B cell (primary cell): ENCODE measurements around the gene ANTXR1. TPM values are rescaled to one million over a fixed set of nuclear protein-coding genes. Genes with fewer than 3 reads are reported as not detected.

Experiments used
- ATAC-seq: fragments of 200-7000 bp; cut with Tn5 transposase; one replicate; pipeline ENCODE4 v1.10.0; 2021; ENCODE audit warnings: low read depth, mild to moderate bottlenecking, moderate number of reproducible peaks, moderate library complexity
- CTCF ChIA-PET: fragments of 350-600 bp; sonication (Branson Sonifier 250); formaldehyde crosslinking; loops from one replicate; lab custom pipeline; 2021; ENCODE audit warnings: antibody characterized with exemption, inconsistent platforms; lab: Charles Lee
- POLR2A ChIA-PET: fragments of 350-600 bp; sonication (Branson Sonifier 250); formaldehyde crosslinking; loops from one replicate; lab custom pipeline; 2021; ENCODE audit warnings: antibody characterized with exemption; lab: Charles Lee
- DNase-seq: peaks from one replicate; pipeline ENCODE4 v3.0.0; 2013
- H2AFZ ChIP-seq: 2 replicates; pipeline ENCODE4 v1.6.1; 2012; ENCODE audit warnings: mild to moderate bottlenecking, low read depth, low read length; ENCODE audit not compliant: insufficient read depth, poor library complexity, severe bottlenecking
- H3K27ac ChIP-seq, 2 donors: 1 replicate in 1 of 2; 2 replicates in 1 of 2; pipeline ENCODE4 v1.5.1; 2012 to 2013; ENCODE audit warnings: low read length in 2 of 2, mild to moderate bottlenecking in 2 of 2, moderate library complexity in 1 of 2
- H3K27me3 ChIP-seq, 4 experiments: fragments of 200-600 bp in 1 of 4; sonication (generic) in 1 of 4; replicated peaks in 1 of 4; 1 replicate in 2 of 4; 2 replicates in 2 of 4; pipeline versions ENCODE4 v1.6.1 to v1.7.0; 2013 to 2016; ENCODE audit warnings: low read length in 3 of 4, mild to moderate bottlenecking in 2 of 4, mixed read lengths in 1 of 4, moderate library complexity in 1 of 4; ENCODE audit not compliant: insufficient read depth in 4 of 4, control insufficient read depth in 3 of 4; ENCODE audit errors: control extremely low read depth in 1 of 4
- H3K36me3 ChIP-seq, 2 experiments: replicated peaks in 1 of 2; 1 replicate in 1 of 2; 2 replicates in 1 of 2; pipeline versions ENCODE4 v1.6.1 to v1.7.1; 2013; ENCODE audit warnings: low read length in 1 of 2; ENCODE audit not compliant: insufficient read depth in 2 of 2, control insufficient read depth in 1 of 2; ENCODE audit errors: control extremely low read depth in 1 of 2, extremely low read depth in 1 of 2
- H3K4me1 ChIP-seq, 2 donors: fragments of 200-600 bp in 1 of 2; sonication (generic) in 1 of 2; 1 replicate in 1 of 2; 2 replicates in 1 of 2; pipeline versions ENCODE4 v1.5.1 to v1.6.1; 2013 to 2017; ENCODE audit warnings: low read length in 2 of 2; ENCODE audit not compliant: control insufficient read depth in 2 of 2, insufficient read depth in 2 of 2
- H3K4me2 ChIP-seq: replicated peaks from 2 replicates; pipeline ENCODE3; 2012; ENCODE audit warnings: mild to moderate bottlenecking, low read depth, low read length; ENCODE audit not compliant: poor library complexity, severe bottlenecking
- H3K4me3 ChIP-seq, 5 experiments: fragments of 200-600 bp in 1 of 5; sonication (generic) in 1 of 5; 1 replicate in 3 of 5; 2 replicates in 2 of 5; pipeline versions ENCODE4 v1.5.1 to v1.7.0; 2011 to 2016; ENCODE audit warnings: low read length in 4 of 5, mild to moderate bottlenecking in 4 of 5, low read depth in 2 of 5, control low read depth in 1 of 5, moderate library complexity in 1 of 5; ENCODE audit not compliant: insufficient read depth in 1 of 5; ENCODE audit errors: control extremely low read depth in 1 of 5, extremely low read depth in 1 of 5
- H3K79me2 ChIP-seq: fragments of 200-600 bp; sonication (generic); one replicate; pipeline ENCODE4 v1.6.0; 2016; ENCODE audit warnings: low read length; ENCODE audit not compliant: control insufficient read depth, insufficient read depth
- H3K9ac ChIP-seq: fragments of 200-600 bp; sonication (generic); 2 replicates; pipeline ENCODE4 v1.6.1; 2017; ENCODE audit warnings: mild to moderate bottlenecking, low read length, moderate library complexity
- H3K9me3 ChIP-seq, 3 donors: one replicate each; pipeline versions ENCODE4 v1.6.1 to v1.7.1; 2013; ENCODE audit warnings: low read length in 2 of 3; ENCODE audit not compliant: control insufficient read depth in 2 of 3, insufficient read depth in 1 of 3; ENCODE audit errors: control extremely low read depth in 1 of 3
- H4K20me1 ChIP-seq: 2 replicates; pipeline ENCODE4 v1.6.0; 2012; ENCODE audit warnings: mild to moderate bottlenecking, low read length; ENCODE audit not compliant: insufficient read depth, control insufficient read depth, poor library complexity, severe bottlenecking
- H3K27ac Mint-ChIP-seq: one replicate; pipeline ENCODE4 v1.8.0; 2021; ENCODE audit warnings: mixed read lengths
- H3K27me3 Mint-ChIP-seq: one replicate; pipeline ENCODE4 v1.8.0; 2021; ENCODE audit warnings: mixed read lengths
- H3K4me1 Mint-ChIP-seq: one replicate; pipeline ENCODE4 v1.8.0; 2021; ENCODE audit warnings: mixed read lengths
- H3K4me3 Mint-ChIP-seq: one replicate; pipeline ENCODE4 v1.8.0; 2021; ENCODE audit warnings: mixed read lengths
- H3K9me3 Mint-ChIP-seq: one replicate; pipeline ENCODE4 v1.8.0; 2022; ENCODE audit warnings: mixed read lengths; ENCODE audit not compliant: insufficient read depth
- CTCF ChIP-seq: fragments of 200-600 bp; IDR thresholded peaks from one replicate; pipeline ENCODE4 v1.8.0; 2022; ENCODE audit warnings: antibody characterized with exemption, mild to moderate bottlenecking
- EZH2 ChIP-seq: IDR thresholded peaks from 2 replicates; pipeline ENCODE4 v1.6.1; 2012; ENCODE audit warnings: borderline replicate concordance, low read depth, mild to moderate bottlenecking, moderate library complexity, low read length; ENCODE audit not compliant: insufficient read depth, poor library complexity, severe bottlenecking
- WGBS: methylation state at CpG from one replicate; pipeline ENCODE4 v1.1.5; 2013; ENCODE audit warnings: missing lambda C conversion rate; ENCODE audit not compliant: insufficient coverage; 5-methylcytosine and 5-hydroxymethylcytosine counted together
- intact Hi-C: fragments of 100-400 bp; cut with micrococcal nuclease; formaldehyde crosslinking; loops from one replicate; pipeline ENCODE4 v1.10.0; 2022
- polyA plus RNA-seq: library from polyadenylated mRNA; depleted of rRNA; stranded (reverse); fragments of >200 nt; gene quantifications from 2 replicates; pipeline ENCODE4 v1.2.3, GENCODE V29; 2012
- total RNA-seq, 2 donors: library from RNA; stranded (reverse); fragments of 120-200 nt in 1 of 2; gene quantifications; 1 replicate in 1 of 2; 2 replicates in 1 of 2; pipeline versions ENCODE4 v1.2.3 to v1.2.4, GENCODE V29; 2013 to 2022

The ANTXR1 gene
- total and polyA plus RNA-seq, 2 donors (not counting 1 experiment from before 2014, with no cell fraction given), result not detected

DNA sequence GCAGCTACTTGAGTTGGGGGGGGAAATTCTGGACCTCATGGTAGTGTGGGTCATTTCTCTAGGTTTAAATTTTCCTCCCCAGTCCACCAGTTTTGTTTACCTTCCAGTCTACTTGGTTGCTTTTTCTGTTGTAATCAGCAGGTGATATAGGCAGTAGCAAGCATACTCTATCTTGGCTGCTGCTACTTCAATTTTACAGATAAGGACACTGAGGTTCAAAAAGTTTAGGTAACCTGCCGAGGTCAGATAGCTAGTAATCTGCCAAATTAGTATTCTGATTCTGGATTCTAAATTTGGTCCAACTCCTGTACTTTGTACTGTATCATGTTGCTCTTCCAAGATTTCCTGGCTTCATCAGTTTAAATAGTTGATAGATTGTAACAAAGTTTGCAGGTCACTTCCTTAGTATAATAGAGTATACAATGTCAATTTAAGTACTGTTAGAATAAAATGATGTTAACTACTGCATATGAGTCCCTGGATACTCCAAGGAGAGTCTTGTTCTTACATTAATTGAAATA is 34.7 kb downstream of the ANTXR1 start:
- Histone ChIP-seq H3K27me3 (peaks cover 0 to 6% (median 0%) of the 10 kb centered on the region in 4 experiments), H2AFZ (no peak overlapping the region), H3K9ac (no peak overlapping the region), H3K36me3 (no peaks in the 10 kb centered on the region), H3K4me2 (no peak overlapping the region), H3K27ac (no peak overlapping the region), H3K4me1 (no peaks in the 10 kb centered on the region), H3K9me3 (no peaks in the 10 kb centered on the region), H3K79me2 (no peaks in the 10 kb centered on the region), H3K4me3 (no peak overlapping the region), H4K20me1 (no peaks in the 10 kb centered on the region)
- H3K9me3 Mint-ChIP-seq, result no peaks in the 10 kb centered on the region
- intact Hi-C loops, result no loop called here
- TF ChIP-seq CTCF (no peak), EZH2 (no peak)
- peaks cover 8% of the 10 kb centered on the region for H3K27me3 Mint-ChIP-seq
- no peak overlapping the region for H3K27ac Mint-ChIP-seq
- no peaks in the 10 kb centered on the region for H3K4me1 Mint-ChIP-seq
- H3K4me3 Mint-ChIP-seq, result no peak overlapping the region
- ChIA-PET POLR2A (no interaction called here), CTCF (no interaction called here)
- 100% methylated on average over 1 of the region's 1 CpG for WGBS
- ATAC-seq (no peak), DNase-seq (no peak)

DNA sequence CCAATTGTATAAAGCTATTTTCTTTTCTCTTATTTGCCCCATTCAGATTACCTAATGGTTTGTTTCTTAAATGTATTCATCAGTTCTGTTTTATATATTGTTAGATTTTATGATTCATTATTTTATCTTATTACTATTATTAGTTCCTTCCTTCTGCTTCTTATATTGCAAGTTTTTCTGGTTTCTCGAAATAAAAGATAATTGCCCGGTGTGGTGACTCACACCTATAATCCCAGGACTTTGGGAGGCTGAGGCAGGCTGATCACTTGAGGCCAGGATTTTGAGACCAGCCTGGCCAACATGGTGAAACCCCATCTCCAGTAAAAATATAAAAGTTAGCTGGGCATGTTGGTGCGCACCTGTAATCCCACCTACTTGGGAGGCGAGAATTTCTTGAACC is 37.8 kb downstream of the ANTXR1 start:
- intact Hi-C loops, result no loop called here

More for the DNA sequence above, 37.8 kb downstream of the ANTXR1 start:
- no peak overlapping the region for H3K4me2 ChIP-seq
- Mint-ChIP-seq H3K4me1 (no peaks in the 10 kb centered on the region), H3K4me3 (no peak overlapping the region), H3K9me3 (no peaks in the 10 kb centered on the region), H3K27me3 (peaks cover 8% of the 10 kb centered on the region), H3K27ac (no peak overlapping the region)
- ChIA-PET POLR2A (no interaction called here), CTCF (no interaction called here)
- no peak for ATAC-seq
- no peaks in the 10 kb centered on the region for H3K4me1 ChIP-seq
- no peaks in the 10 kb centered on the region for H3K79me2 ChIP-seq
- no peak for DNase-seq
- H2AFZ ChIP-seq, result no peak overlapping the region
- H3K27ac ChIP-seq, result no peak overlapping the region
- TF ChIP-seq CTCF, result no peak
- no peak for TF ChIP-seq EZH2
- H4K20me1 ChIP-seq, result no peaks in the 10 kb centered on the region
- no peak overlapping the region for H3K4me3 ChIP-seq
- no peaks in the 10 kb centered on the region for H3K36me3 ChIP-seq
- H3K9me3 ChIP-seq, result no peaks in the 10 kb centered on the region
- peaks cover 0 to 8% (median 4%) of the 10 kb centered on the region in 4 experiments for H3K27me3 ChIP-seq
- H3K9ac ChIP-seq, result no peak overlapping the region
- no CpG with 5 or more reads among the region's 4 CpGs for WGBS
